ENCODE results near the gene FRAT1.

FRAT1 gene

GRCh38 chr10:97307866-97308780 lies 10.9 kb upstream of the FRAT1 start:
- in situ Hi-C loops (cut with HindIII; ENCODE audit: low sequenced_read_pairs): no loop called here

DNA sequence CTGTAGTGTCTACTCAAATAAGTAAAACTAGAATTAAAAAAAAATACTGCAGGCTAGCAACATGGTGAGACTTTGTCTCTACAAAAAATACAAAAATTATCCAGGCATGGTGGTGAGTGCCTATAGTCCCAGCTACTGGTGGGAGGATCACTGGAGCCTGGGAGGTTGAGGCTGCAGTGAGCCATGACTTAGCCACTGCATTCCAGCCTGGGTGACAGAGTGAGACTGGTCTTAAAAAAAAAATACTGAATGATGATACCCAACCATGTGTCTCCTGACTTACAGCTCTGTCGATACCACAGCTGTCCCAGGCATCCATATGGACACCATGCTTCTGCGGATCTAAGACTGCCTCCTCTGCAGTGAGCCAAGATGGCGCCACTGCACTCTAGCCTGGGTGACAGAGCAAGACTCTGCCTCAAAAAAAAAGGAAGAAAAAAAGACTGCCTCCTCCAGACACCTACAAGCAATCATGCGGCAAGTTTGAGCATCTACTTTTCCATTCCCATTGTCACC lies 7.9 kb upstream of the FRAT1 start:
- in situ Hi-C loops (cut with HindIII; ENCODE audit: low sequenced_read_pairs): no loop called here

DNA sequence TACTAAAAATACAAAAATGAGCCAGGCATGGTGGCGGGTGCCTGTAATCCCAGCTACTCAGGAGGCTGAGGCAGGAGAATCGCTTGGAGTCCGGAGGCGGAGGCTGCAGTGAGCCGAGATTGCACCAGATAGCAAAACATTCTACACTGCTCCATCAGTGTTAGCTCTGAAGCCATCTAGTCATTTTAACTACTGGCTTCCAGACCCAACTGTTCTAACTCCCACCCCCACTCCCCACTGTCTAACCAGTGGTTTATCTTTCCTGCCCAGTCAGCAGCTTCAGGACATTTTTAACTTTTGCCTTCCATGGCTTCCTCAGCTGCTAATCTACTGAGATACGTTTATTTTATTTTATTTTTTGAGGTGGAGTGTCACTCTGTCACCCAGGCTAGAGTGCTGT lies 6.2 kb upstream of the FRAT1 start:
- in situ Hi-C loops (cut with HindIII; ENCODE audit: low sequenced_read_pairs): no loop called here

- in situ Hi-C loops (cut with HindIII; ENCODE audit: low sequenced_read_pairs): no loop called here
Measured at GRCh38 chr10:97314671-97315070, 4.4 kb upstream of the FRAT1 start.

DNA sequence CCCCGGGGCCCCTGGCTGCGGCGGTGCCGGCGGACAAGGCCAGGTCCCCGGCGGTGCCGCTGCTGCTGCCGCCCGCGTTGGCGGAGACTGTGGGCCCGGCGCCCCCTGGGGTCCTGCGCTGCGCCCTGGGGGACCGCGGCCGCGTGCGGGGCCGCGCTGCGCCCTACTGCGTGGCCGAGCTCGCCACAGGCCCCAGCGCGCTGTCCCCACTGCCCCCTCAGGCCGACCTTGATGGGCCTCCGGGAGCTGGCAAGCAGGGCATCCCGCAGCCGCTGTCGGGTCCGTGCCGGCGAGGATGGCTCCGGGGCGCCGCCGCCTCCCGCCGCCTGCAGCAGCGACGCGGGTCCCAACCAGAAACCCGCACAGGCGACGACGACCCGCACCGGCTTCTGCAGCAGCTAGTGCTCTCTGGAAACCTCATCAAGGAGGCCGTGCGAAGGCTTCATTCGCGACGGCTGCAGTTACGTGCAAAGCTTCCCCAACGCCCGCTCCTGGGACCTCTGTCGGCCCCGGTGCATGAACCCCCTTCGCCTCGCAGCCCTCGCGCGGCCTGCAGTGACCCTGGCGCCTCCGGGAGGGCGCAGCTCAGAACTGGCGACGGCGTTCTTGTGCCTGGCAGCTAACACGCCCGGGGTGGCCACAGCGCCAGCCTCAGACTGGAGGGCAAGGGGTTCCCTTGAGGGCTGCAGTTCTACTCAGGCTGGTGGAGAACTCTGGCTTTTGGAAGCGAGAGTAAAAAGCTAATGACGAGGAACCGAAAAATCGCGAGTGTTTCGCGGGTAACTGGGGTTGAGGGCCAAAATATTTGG lies 804 bp downstream of the FRAT1 start:
- in situ Hi-C loops (cut with HindIII; ENCODE audit: low sequenced_read_pairs): no loop called here

DNA sequence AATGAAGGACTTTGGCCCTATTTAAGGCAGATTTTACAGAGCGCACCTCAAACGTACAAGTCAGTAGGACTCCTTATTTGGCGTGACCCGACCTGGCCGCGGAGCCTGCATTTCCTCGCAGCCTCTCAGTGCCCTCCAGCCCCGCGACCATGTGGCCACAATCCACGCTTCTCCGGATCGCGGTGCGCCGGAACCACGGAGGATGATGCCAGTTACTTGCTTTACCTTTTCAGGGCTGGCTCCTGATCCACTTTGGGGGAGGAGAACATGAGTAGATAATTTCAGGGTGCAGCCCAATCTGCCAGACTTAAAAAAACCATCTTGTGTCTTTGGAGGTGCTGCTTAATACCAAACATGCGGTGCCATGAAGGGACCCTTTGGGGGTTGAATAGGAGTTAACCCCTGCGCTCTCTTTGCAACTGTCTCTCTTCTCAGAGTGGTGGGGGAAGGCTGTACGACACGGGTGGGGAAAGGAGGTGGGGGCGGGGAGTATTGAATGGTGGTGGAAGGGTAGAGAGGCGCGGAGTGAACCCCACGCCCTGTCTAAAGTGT lies 1.5 kb downstream of the FRAT1 start:
- in situ Hi-C loops (cut with HindIII; ENCODE audit: low sequenced_read_pairs): no loop called here

DNA sequence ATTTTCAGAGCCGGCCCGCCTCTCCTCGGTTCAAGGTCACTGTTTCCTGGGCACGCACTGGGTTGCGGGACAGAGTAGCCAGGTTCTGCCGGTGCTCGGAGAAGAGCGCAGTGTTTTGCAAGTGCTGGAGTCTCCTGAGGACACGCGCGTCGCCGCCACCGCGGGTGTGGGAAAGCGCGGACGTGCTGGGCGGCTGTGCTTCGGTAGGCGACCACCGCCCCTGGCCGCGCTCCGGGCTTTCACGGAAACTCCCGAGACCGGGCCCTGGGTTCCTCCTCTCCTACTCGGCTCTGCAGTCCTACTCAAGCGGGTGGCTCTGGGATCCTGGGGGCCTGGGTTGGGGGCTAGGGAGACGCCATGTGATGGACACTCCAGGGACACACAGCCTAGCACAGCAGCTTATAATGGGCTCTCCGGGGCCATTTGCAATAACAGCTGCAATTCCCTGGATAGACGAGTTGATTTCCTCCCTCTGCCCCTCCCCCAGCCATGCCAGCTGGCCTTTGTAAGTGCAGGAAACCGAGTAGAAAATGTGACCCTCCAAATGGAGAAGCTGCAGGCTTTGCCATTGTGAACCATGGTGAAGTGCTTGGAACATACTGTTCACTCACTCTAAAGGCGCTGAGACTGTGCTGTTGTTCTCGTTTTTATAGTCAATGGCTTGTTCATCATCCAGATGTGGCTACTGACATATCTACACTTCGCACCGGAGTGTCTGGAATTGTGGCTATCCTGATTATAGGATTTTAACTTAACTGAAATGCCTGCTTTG lies 2.1 kb downstream of the FRAT1 start:
- in situ Hi-C loops (cut with HindIII; ENCODE audit: low sequenced_read_pairs): no loop called here

DNA sequence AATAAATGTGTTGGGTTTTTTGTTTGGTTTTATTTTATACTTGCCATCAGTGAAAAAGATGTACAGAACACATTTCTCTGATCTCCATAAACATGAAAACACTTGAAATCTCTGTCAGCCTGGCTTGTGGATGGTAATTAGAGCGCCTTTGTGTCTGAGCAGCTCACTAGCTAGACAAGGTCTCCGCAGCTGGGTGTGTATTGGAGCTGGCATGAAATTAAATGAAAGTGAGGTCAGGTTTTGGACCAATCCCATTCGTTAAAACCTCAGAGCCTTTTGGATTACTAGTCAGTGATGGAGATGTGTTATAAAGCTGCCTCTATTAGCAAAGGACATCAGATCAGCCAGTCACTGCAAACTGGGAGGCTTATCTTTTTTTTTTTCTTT lies 2.7 kb downstream of the FRAT1 start:
- in situ Hi-C loops (cut with HindIII; ENCODE audit: low sequenced_read_pairs): no loop called here

GRCh38 chr10:97323501-97323900 lies 4.4 kb downstream of the FRAT1 start:
- in situ Hi-C loops (cut with HindIII; ENCODE audit: low sequenced_read_pairs): no loop called here

GRCh38 chr10:97325754-97326153 lies 6.7 kb downstream of the FRAT1 start:
- in situ Hi-C loops (cut with HindIII; ENCODE audit: low sequenced_read_pairs): no loop called here

- in situ Hi-C loops (cut with HindIII; ENCODE audit: low sequenced_read_pairs): no loop called here
Measured at GRCh38 chr10:97327348-97328294, 8.6 kb downstream of the FRAT1 start.

DNA sequence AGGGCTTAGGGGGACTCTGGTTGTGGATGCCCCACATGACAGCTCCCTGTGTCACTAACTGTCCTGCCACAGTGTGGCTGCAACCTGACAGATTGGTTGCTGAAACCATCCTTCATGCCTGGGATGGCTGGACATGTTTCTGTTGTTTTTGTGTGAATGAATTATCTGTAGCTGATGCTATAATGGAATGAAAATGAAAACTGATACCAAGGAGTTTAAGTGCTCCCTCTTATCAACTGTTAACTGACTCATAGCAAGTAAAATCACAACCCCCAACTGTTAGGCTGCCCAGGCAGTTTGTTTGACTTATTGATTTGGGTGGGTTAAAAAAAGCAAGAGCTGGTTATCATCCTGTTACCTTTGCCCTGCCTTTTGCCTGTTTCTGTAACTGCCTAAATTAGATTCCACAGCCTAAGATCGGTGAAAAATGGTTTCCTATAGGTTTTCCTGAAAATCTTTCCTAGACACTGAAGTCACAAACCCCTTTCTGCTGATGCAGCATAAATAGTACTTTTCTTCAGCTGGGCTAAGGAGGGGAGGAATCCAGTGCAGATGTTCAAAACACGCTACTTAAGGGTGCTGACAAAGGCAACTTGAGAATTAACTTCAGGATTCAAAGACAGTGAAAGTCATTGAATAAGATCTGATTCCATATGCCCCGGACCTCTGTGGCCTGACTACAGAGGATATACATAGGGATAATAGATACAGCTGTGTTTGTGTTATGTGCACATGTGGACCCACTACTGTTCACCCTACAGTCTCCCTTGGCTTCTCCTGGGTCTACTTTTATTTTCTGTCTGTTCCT lies 9.8 kb downstream of the FRAT1 start:
- in situ Hi-C loops (cut with HindIII; ENCODE audit: low sequenced_read_pairs): no loop called here

GRCh38 chr10:97329766-97330165 lies 10.7 kb downstream of the FRAT1 start:
- in situ Hi-C loops (cut with HindIII; ENCODE audit: low sequenced_read_pairs): no loop called here

- in situ Hi-C loops (cut with HindIII; ENCODE audit: low sequenced_read_pairs): no loop called here
Measured at GRCh38 chr10:97331153-97331703, 12.2 kb downstream of the FRAT1 start.

GRCh38 chr10:97332591-97333350 lies 13.7 kb downstream of the FRAT1 start:
- in situ Hi-C loops (cut with HindIII; ENCODE audit: low sequenced_read_pairs): no loop called here

DNA sequence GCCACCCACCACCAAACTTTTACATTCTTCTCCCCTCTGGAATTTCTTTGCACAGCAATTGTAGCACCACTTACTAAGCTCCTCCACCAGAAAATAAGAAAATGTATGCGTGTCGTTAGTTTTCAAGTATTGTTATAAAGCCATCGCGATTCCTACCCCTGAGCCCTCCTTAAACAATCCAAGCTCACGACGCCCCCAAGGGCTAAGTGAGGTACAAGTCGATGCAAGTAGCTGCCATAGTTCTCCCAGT lies 14.2 kb downstream of the FRAT1 start:
- in situ Hi-C loops (cut with HindIII; ENCODE audit: low sequenced_read_pairs): no loop called here

DNA sequence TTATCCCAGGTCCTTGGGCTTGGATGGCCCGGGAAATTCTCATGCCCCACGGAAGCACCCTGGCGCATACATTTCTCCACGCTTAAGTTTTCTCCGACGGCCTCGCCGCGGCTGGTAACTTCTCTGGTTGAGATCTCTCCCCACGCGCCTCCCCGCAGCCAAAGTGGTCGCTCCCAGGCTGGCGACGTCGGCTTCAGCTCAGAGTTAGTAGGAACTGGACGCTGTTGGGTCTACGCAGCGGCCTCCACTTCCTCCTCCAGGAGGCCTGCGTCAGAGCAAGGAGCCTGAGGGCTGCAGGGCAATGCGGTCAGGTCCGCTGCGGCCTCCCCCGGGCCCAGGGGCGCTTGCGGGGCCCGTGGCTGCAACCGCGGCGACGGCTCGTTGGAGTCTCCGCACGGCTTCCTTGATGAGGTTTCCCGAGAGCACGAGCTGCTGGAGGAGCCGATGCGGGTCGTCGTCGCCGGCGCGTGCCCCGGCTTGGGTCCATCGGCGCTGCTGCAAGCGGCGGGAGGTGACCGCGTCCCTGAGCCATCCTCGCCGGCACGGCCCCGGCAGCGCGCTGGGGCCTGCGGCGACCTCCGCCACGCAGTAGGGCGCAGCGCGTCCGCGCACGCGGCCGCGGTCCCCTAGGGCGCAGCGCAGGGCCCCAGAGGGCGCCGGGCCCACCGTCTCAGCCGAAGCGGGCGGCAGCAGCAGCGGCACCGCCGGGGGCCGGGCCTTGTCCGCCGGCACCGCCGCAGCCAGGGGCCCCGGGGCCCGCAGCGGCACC lies 14.7 kb downstream of the FRAT1 start:
- in situ Hi-C loops (cut with HindIII; ENCODE audit: low sequenced_read_pairs): no loop called here

Measured in DLD1 (cell line).